B cell (primary cell): ENCODE data around the gene LRIT1. TPM values are rescaled to one million over a fixed set of nuclear protein-coding genes. Genes with fewer than 3 reads are reported as not detected.

Experiments used
- ATAC-seq: fragments of 200-7000 bp; cut with Tn5 transposase; one replicate; pipeline ENCODE4 v1.10.0; 2021; ENCODE audit warnings: low read depth, mild to moderate bottlenecking, moderate number of reproducible peaks, moderate library complexity
- CTCF ChIA-PET: fragments of 350-600 bp; sonication (Branson Sonifier 250); formaldehyde crosslinking; loops from one replicate; lab custom pipeline; 2021; ENCODE audit warnings: antibody characterized with exemption, inconsistent platforms; lab: Charles Lee
- POLR2A ChIA-PET: fragments of 350-600 bp; sonication (Branson Sonifier 250); formaldehyde crosslinking; loops from one replicate; lab custom pipeline; 2021; ENCODE audit warnings: antibody characterized with exemption; lab: Charles Lee
- DNase-seq: peaks from one replicate; pipeline ENCODE4 v3.0.0; 2013
- H2AFZ ChIP-seq: 2 replicates; pipeline ENCODE4 v1.6.1; 2012; ENCODE audit warnings: mild to moderate bottlenecking, low read depth, low read length; ENCODE audit not compliant: insufficient read depth, poor library complexity, severe bottlenecking
- H3K27ac ChIP-seq, 2 donors: 1 replicate in 1 of 2; 2 replicates in 1 of 2; pipeline ENCODE4 v1.5.1; 2012 to 2013; ENCODE audit warnings: low read length in 2 of 2, mild to moderate bottlenecking in 2 of 2, moderate library complexity in 1 of 2
- H3K27me3 ChIP-seq, 4 experiments: fragments of 200-600 bp in 1 of 4; sonication (generic) in 1 of 4; replicated peaks in 1 of 4; 1 replicate in 2 of 4; 2 replicates in 2 of 4; pipeline versions ENCODE4 v1.6.1 to v1.7.0; 2013 to 2016; ENCODE audit warnings: low read length in 3 of 4, mild to moderate bottlenecking in 2 of 4, mixed read lengths in 1 of 4, moderate library complexity in 1 of 4; ENCODE audit not compliant: insufficient read depth in 4 of 4, control insufficient read depth in 3 of 4; ENCODE audit errors: control extremely low read depth in 1 of 4
- H3K36me3 ChIP-seq, 2 experiments: replicated peaks in 1 of 2; 1 replicate in 1 of 2; 2 replicates in 1 of 2; pipeline versions ENCODE4 v1.6.1 to v1.7.1; 2013; ENCODE audit warnings: low read length in 1 of 2; ENCODE audit not compliant: insufficient read depth in 2 of 2, control insufficient read depth in 1 of 2; ENCODE audit errors: control extremely low read depth in 1 of 2, extremely low read depth in 1 of 2
- H3K4me1 ChIP-seq, 2 donors: fragments of 200-600 bp in 1 of 2; sonication (generic) in 1 of 2; 1 replicate in 1 of 2; 2 replicates in 1 of 2; pipeline versions ENCODE4 v1.5.1 to v1.6.1; 2013 to 2017; ENCODE audit warnings: low read length in 2 of 2; ENCODE audit not compliant: control insufficient read depth in 2 of 2, insufficient read depth in 2 of 2
- H3K4me2 ChIP-seq: replicated peaks from 2 replicates; pipeline ENCODE3; 2012; ENCODE audit warnings: mild to moderate bottlenecking, low read depth, low read length; ENCODE audit not compliant: poor library complexity, severe bottlenecking
- H3K4me3 ChIP-seq, 5 experiments: fragments of 200-600 bp in 1 of 5; sonication (generic) in 1 of 5; 1 replicate in 3 of 5; 2 replicates in 2 of 5; pipeline versions ENCODE4 v1.5.1 to v1.7.0; 2011 to 2016; ENCODE audit warnings: low read length in 4 of 5, mild to moderate bottlenecking in 4 of 5, low read depth in 2 of 5, control low read depth in 1 of 5, moderate library complexity in 1 of 5; ENCODE audit not compliant: insufficient read depth in 1 of 5; ENCODE audit errors: control extremely low read depth in 1 of 5, extremely low read depth in 1 of 5
- H3K79me2 ChIP-seq: fragments of 200-600 bp; sonication (generic); one replicate; pipeline ENCODE4 v1.6.0; 2016; ENCODE audit warnings: low read length; ENCODE audit not compliant: control insufficient read depth, insufficient read depth
- H3K9ac ChIP-seq: fragments of 200-600 bp; sonication (generic); 2 replicates; pipeline ENCODE4 v1.6.1; 2017; ENCODE audit warnings: mild to moderate bottlenecking, low read length, moderate library complexity
- H3K9me3 ChIP-seq, 3 donors: one replicate each; pipeline versions ENCODE4 v1.6.1 to v1.7.1; 2013; ENCODE audit warnings: low read length in 2 of 3; ENCODE audit not compliant: control insufficient read depth in 2 of 3, insufficient read depth in 1 of 3; ENCODE audit errors: control extremely low read depth in 1 of 3
- H4K20me1 ChIP-seq: 2 replicates; pipeline ENCODE4 v1.6.0; 2012; ENCODE audit warnings: mild to moderate bottlenecking, low read length; ENCODE audit not compliant: insufficient read depth, control insufficient read depth, poor library complexity, severe bottlenecking
- H3K27ac Mint-ChIP-seq: one replicate; pipeline ENCODE4 v1.8.0; 2021; ENCODE audit warnings: mixed read lengths
- H3K27me3 Mint-ChIP-seq: one replicate; pipeline ENCODE4 v1.8.0; 2021; ENCODE audit warnings: mixed read lengths
- H3K4me1 Mint-ChIP-seq: one replicate; pipeline ENCODE4 v1.8.0; 2021; ENCODE audit warnings: mixed read lengths
- H3K4me3 Mint-ChIP-seq: one replicate; pipeline ENCODE4 v1.8.0; 2021; ENCODE audit warnings: mixed read lengths
- H3K9me3 Mint-ChIP-seq: one replicate; pipeline ENCODE4 v1.8.0; 2022; ENCODE audit warnings: mixed read lengths; ENCODE audit not compliant: insufficient read depth
- EZH2 ChIP-seq: IDR thresholded peaks from 2 replicates; pipeline ENCODE4 v1.6.1; 2012; ENCODE audit warnings: borderline replicate concordance, low read depth, mild to moderate bottlenecking, moderate library complexity, low read length; ENCODE audit not compliant: insufficient read depth, poor library complexity, severe bottlenecking
- WGBS: methylation state at CpG from one replicate; pipeline ENCODE4 v1.1.5; 2013; ENCODE audit warnings: missing lambda C conversion rate; ENCODE audit not compliant: insufficient coverage; 5-methylcytosine and 5-hydroxymethylcytosine counted together
- intact Hi-C: fragments of 100-400 bp; cut with micrococcal nuclease; formaldehyde crosslinking; loops from one replicate; pipeline ENCODE4 v1.10.0; 2022
- polyA plus RNA-seq: library from polyadenylated mRNA; depleted of rRNA; stranded (reverse); fragments of >200 nt; gene quantifications from 2 replicates; pipeline ENCODE4 v1.2.3, GENCODE V29; 2012
- total RNA-seq, 2 donors: library from RNA; stranded (reverse); fragments of 120-200 nt in 1 of 2; gene quantifications; 1 replicate in 1 of 2; 2 replicates in 1 of 2; pipeline versions ENCODE4 v1.2.3 to v1.2.4, GENCODE V29; 2013 to 2022
- TF ChIP-seq, protein P1 (sequence below): fragments of 200-600 bp; IDR thresholded peaks from one replicate; pipeline ENCODE4 v1.8.0; 2022; ENCODE audit warnings: antibody characterized with exemption, mild to moderate bottlenecking

LRIT1 gene
- total and polyA plus RNA-seq, 2 donors (not counting 1 experiment from before 2014, with no cell fraction given) = not detected

DNA sequence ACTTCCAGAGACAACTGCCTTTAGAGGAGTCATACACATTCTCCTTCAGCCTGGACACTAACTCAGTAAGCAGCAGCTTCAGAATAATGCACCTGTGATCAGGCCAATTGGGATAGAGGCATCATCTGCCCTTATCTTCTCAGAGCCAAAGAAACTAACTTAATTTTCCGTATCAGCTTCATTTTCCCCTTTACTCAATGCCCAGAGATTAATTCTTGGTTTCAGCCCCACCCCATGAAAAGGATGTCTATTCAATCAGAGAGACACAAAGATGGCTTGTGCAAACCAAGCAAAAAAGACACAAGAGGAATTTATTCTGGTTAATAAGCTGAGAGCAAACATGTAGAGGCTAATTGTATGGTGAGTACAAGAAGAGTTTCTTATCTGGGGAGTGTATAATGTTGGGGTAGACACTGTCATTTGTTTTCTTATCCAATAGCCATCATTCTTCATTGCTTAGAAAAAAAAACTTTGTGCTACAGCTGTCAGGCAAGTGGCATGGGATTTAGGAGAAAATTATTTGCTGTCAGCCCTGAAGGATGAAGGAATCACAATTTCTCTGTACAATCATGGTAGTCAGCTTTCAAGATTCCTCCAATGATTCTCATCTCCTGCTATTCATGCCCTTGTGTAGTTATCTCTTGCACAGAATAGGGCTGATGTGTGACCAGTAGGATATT is 48.3 kb upstream of the LRIT1 start:
- Mint-ChIP-seq H3K4me1 (no peaks in the 10 kb centered on the region), H3K4me3 (no peak overlapping the region), H3K27ac (no peak overlapping the region), H3K27me3 (peaks cover 11% of the 10 kb centered on the region), H3K9me3 (no peaks in the 10 kb centered on the region)
- ChIA-PET POLR2A (no interaction called here), CTCF (interaction anchor here (1.4 kb wide), 1 partner anchor 28 kb away, joined by 3 read pairs; no protein-coding TSS in a partner anchor)
- peaks cover 0 to 4% (median 0%) of the 10 kb centered on the region in 4 experiments for H3K27me3 ChIP-seq
- no peak overlapping the region for H3K4me3 ChIP-seq
- no peak overlapping the region for H3K4me2 ChIP-seq
- intact Hi-C loops = no loop called here
- ATAC-seq = no peak
- H3K36me3 ChIP-seq = no peaks in the 10 kb centered on the region
- no peak overlapping the region for H2AFZ ChIP-seq
- no peak for DNase-seq
- H3K4me1 ChIP-seq = no peaks in the 10 kb centered on the region
- H3K27ac ChIP-seq = no peak overlapping the region
- H3K9ac ChIP-seq = no peak overlapping the region
- no peaks in the 10 kb centered on the region for H3K79me2 ChIP-seq
- TF ChIP-seq, protein P1, sequence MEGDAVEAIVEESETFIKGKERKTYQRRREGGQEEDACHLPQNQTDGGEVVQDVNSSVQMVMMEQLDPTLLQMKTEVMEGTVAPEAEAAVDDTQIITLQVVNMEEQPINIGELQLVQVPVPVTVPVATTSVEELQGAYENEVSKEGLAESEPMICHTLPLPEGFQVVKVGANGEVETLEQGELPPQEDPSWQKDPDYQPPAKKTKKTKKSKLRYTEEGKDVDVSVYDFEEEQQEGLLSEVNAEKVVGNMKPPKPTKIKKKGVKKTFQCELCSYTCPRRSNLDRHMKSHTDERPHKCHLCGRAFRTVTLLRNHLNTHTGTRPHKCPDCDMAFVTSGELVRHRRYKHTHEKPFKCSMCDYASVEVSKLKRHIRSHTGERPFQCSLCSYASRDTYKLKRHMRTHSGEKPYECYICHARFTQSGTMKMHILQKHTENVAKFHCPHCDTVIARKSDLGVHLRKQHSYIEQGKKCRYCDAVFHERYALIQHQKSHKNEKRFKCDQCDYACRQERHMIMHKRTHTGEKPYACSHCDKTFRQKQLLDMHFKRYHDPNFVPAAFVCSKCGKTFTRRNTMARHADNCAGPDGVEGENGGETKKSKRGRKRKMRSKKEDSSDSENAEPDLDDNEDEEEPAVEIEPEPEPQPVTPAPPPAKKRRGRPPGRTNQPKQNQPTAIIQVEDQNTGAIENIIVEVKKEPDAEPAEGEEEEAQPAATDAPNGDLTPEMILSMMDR = no peak
- TF ChIP-seq EZH2 = no peak
- peaks cover 0 to 1% (median 0%) of the 10 kb centered on the region in 3 donors for H3K9me3 ChIP-seq
- no peaks in the 10 kb centered on the region for H4K20me1 ChIP-seq
- 86% methylated on average over 1 of the region's 1 CpG for WGBS

DNA sequence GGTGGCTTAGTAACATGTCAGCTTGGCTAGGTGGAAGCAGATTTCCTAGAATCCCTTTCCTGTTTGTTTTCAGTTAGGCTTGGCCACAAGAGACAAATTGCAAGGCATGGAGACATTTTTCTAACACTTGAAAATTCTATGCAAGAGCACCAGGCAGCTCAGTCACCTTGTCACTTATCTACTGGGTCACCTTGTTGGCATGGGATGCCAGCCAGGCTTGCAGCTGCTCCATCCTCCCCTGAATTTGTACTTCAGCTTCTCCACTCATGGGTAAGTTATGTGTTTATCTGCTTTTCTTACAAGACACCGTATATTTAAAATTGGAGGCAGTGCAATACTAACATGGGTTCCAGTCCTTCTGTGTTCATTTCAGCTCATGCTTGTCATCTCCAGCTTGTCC is 46.8 kb upstream of the LRIT1 start:
- ChIA-PET POLR2A (no interaction called here), CTCF (no interaction called here)
- Histone ChIP-seq H3K79me2 (no peaks in the 10 kb centered on the region), H3K36me3 (no peaks in the 10 kb centered on the region), H3K27me3 (peaks cover 0 to 4% (median 0%) of the 10 kb centered on the region in 4 experiments), H3K4me3 (no peak overlapping the region), H4K20me1 (no peaks in the 10 kb centered on the region), H3K9me3 (peaks cover 0 to 1% (median 0%) of the 10 kb centered on the region in 3 donors), H3K9ac (no peak overlapping the region), H2AFZ (no peak overlapping the region), H3K27ac (no peak overlapping the region), H3K4me1 (no peaks in the 10 kb centered on the region), H3K4me2 (no peak overlapping the region)
- WGBS = no CpG with 5 or more reads among the region's 1 CpG
- no peak for DNase-seq
- peaks cover 11% of the 10 kb centered on the region for H3K27me3 Mint-ChIP-seq
- H3K4me1 Mint-ChIP-seq = no peaks in the 10 kb centered on the region
- intact Hi-C loops = no loop called here
- H3K27ac Mint-ChIP-seq = no peak overlapping the region
- no peaks in the 10 kb centered on the region for H3K9me3 Mint-ChIP-seq
- no peak overlapping the region for H3K4me3 Mint-ChIP-seq
- TF ChIP-seq EZH2 = no peak
- TF ChIP-seq, protein P1 = no peak
- no peak for ATAC-seq
